B cell (primary cell): ENCODE results near the gene ACOT6. TPM values are rescaled to one million over a fixed set of nuclear protein-coding genes. Genes with fewer than 3 reads are reported as not detected.
"Not testable (repeated sequence)": the region's sequence is repeated elsewhere in the genome, so short reads cannot be mapped to it uniquely, and the experiment has no call there.

Experiments used
- ATAC-seq: fragments of 200-7000 bp; cut with Tn5 transposase; one replicate; pipeline ENCODE4 v1.10.0; 2021; ENCODE audit warnings: low read depth, mild to moderate bottlenecking, moderate number of reproducible peaks, moderate library complexity
- CTCF ChIA-PET: fragments of 350-600 bp; sonication (Branson Sonifier 250); formaldehyde crosslinking; loops from one replicate; lab custom pipeline; 2021; ENCODE audit warnings: antibody characterized with exemption, inconsistent platforms; lab: Charles Lee
- POLR2A ChIA-PET: fragments of 350-600 bp; sonication (Branson Sonifier 250); formaldehyde crosslinking; loops from one replicate; lab custom pipeline; 2021; ENCODE audit warnings: antibody characterized with exemption; lab: Charles Lee
- DNase-seq: peaks from one replicate; pipeline ENCODE4 v3.0.0; 2013
- H2AFZ ChIP-seq: 2 replicates; pipeline ENCODE4 v1.6.1; 2012; ENCODE audit warnings: mild to moderate bottlenecking, low read depth, low read length; ENCODE audit not compliant: insufficient read depth, poor library complexity, severe bottlenecking
- H3K27ac ChIP-seq, 2 donors: 1 replicate in 1 of 2; 2 replicates in 1 of 2; pipeline ENCODE4 v1.5.1; 2012 to 2013; ENCODE audit warnings: low read length in 2 of 2, mild to moderate bottlenecking in 2 of 2, moderate library complexity in 1 of 2
- H3K27me3 ChIP-seq, 4 experiments: fragments of 200-600 bp in 1 of 4; sonication (generic) in 1 of 4; replicated peaks in 1 of 4; 1 replicate in 2 of 4; 2 replicates in 2 of 4; pipeline versions ENCODE4 v1.6.1 to v1.7.0; 2013 to 2016; ENCODE audit warnings: low read length in 3 of 4, mild to moderate bottlenecking in 2 of 4, mixed read lengths in 1 of 4, moderate library complexity in 1 of 4; ENCODE audit not compliant: insufficient read depth in 4 of 4, control insufficient read depth in 3 of 4; ENCODE audit errors: control extremely low read depth in 1 of 4
- H3K36me3 ChIP-seq, 2 experiments: replicated peaks in 1 of 2; 1 replicate in 1 of 2; 2 replicates in 1 of 2; pipeline versions ENCODE4 v1.6.1 to v1.7.1; 2013; ENCODE audit warnings: low read length in 1 of 2; ENCODE audit not compliant: insufficient read depth in 2 of 2, control insufficient read depth in 1 of 2; ENCODE audit errors: control extremely low read depth in 1 of 2, extremely low read depth in 1 of 2
- H3K4me1 ChIP-seq, 2 donors: fragments of 200-600 bp in 1 of 2; sonication (generic) in 1 of 2; 1 replicate in 1 of 2; 2 replicates in 1 of 2; pipeline versions ENCODE4 v1.5.1 to v1.6.1; 2013 to 2017; ENCODE audit warnings: low read length in 2 of 2; ENCODE audit not compliant: control insufficient read depth in 2 of 2, insufficient read depth in 2 of 2
- H3K4me2 ChIP-seq: replicated peaks from 2 replicates; pipeline ENCODE3; 2012; ENCODE audit warnings: mild to moderate bottlenecking, low read depth, low read length; ENCODE audit not compliant: poor library complexity, severe bottlenecking
- H3K4me3 ChIP-seq, 5 experiments: fragments of 200-600 bp in 1 of 5; sonication (generic) in 1 of 5; 1 replicate in 3 of 5; 2 replicates in 2 of 5; pipeline versions ENCODE4 v1.5.1 to v1.7.0; 2011 to 2016; ENCODE audit warnings: low read length in 4 of 5, mild to moderate bottlenecking in 4 of 5, low read depth in 2 of 5, control low read depth in 1 of 5, moderate library complexity in 1 of 5; ENCODE audit not compliant: insufficient read depth in 1 of 5; ENCODE audit errors: control extremely low read depth in 1 of 5, extremely low read depth in 1 of 5
- H3K79me2 ChIP-seq: fragments of 200-600 bp; sonication (generic); one replicate; pipeline ENCODE4 v1.6.0; 2016; ENCODE audit warnings: low read length; ENCODE audit not compliant: control insufficient read depth, insufficient read depth
- H3K9ac ChIP-seq: fragments of 200-600 bp; sonication (generic); 2 replicates; pipeline ENCODE4 v1.6.1; 2017; ENCODE audit warnings: mild to moderate bottlenecking, low read length, moderate library complexity
- H3K9me3 ChIP-seq, 3 donors: one replicate each; pipeline versions ENCODE4 v1.6.1 to v1.7.1; 2013; ENCODE audit warnings: low read length in 2 of 3; ENCODE audit not compliant: control insufficient read depth in 2 of 3, insufficient read depth in 1 of 3; ENCODE audit errors: control extremely low read depth in 1 of 3
- H4K20me1 ChIP-seq: 2 replicates; pipeline ENCODE4 v1.6.0; 2012; ENCODE audit warnings: mild to moderate bottlenecking, low read length; ENCODE audit not compliant: insufficient read depth, control insufficient read depth, poor library complexity, severe bottlenecking
- H3K27ac Mint-ChIP-seq: one replicate; pipeline ENCODE4 v1.8.0; 2021; ENCODE audit warnings: mixed read lengths
- H3K27me3 Mint-ChIP-seq: one replicate; pipeline ENCODE4 v1.8.0; 2021; ENCODE audit warnings: mixed read lengths
- H3K4me1 Mint-ChIP-seq: one replicate; pipeline ENCODE4 v1.8.0; 2021; ENCODE audit warnings: mixed read lengths
- H3K4me3 Mint-ChIP-seq: one replicate; pipeline ENCODE4 v1.8.0; 2021; ENCODE audit warnings: mixed read lengths
- H3K9me3 Mint-ChIP-seq: one replicate; pipeline ENCODE4 v1.8.0; 2022; ENCODE audit warnings: mixed read lengths; ENCODE audit not compliant: insufficient read depth
- CTCF ChIP-seq: fragments of 200-600 bp; IDR thresholded peaks from one replicate; pipeline ENCODE4 v1.8.0; 2022; ENCODE audit warnings: antibody characterized with exemption, mild to moderate bottlenecking
- EZH2 ChIP-seq: IDR thresholded peaks from 2 replicates; pipeline ENCODE4 v1.6.1; 2012; ENCODE audit warnings: borderline replicate concordance, low read depth, mild to moderate bottlenecking, moderate library complexity, low read length; ENCODE audit not compliant: insufficient read depth, poor library complexity, severe bottlenecking
- WGBS: methylation state at CpG from one replicate; pipeline ENCODE4 v1.1.5; 2013; ENCODE audit warnings: missing lambda C conversion rate; ENCODE audit not compliant: insufficient coverage; 5-methylcytosine and 5-hydroxymethylcytosine counted together
- intact Hi-C: fragments of 100-400 bp; cut with micrococcal nuclease; formaldehyde crosslinking; loops from one replicate; pipeline ENCODE4 v1.10.0; 2022
- polyA plus RNA-seq: library from polyadenylated mRNA; depleted of rRNA; stranded (reverse); fragments of >200 nt; gene quantifications from 2 replicates; pipeline ENCODE4 v1.2.3, GENCODE V29; 2012
- total RNA-seq, 2 donors: library from RNA; stranded (reverse); fragments of 120-200 nt in 1 of 2; gene quantifications; 1 replicate in 1 of 2; 2 replicates in 1 of 2; pipeline versions ENCODE4 v1.2.3 to v1.2.4, GENCODE V29; 2013 to 2022

The ACOT6 gene
- total and polyA plus RNA-seq, 2 donors (not counting 1 experiment from before 2014, with no cell fraction given), result not detected

DNA sequence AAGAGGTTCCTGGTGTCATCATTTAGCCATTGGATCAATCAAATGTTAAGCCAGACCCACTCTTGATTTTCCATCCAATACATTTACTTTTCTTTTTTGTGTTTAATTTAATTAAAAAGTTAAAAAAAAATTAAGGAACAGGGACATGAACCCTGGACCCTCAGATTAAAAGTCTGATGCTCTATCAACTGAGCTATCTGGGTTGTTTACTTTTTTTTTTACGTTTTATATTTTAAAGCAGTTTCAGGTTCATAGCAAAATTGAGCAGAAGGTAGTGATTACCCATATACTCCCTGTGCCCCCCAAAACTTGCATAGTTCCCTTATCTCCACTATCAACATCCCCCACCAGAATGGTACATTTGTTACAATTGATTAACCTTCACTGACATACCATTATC lies 23.6 kb upstream of the ACOT6 start:
- H3K4me3 ChIP-seq, result no peak overlapping the region
- ATAC-seq (no peak), DNase-seq (no peak)
- H3K4me2 ChIP-seq, result no peak overlapping the region
- H3K36me3 ChIP-seq, result no peaks in the 10 kb centered on the region
- H3K4me1 ChIP-seq, result peaks cover 4 to 8% of the 10 kb centered on the region in 2 donors
- no peak overlapping the region for H2AFZ ChIP-seq
- no peak for TF ChIP-seq CTCF
- no peak for TF ChIP-seq EZH2
- H3K27me3 ChIP-seq, result peaks cover 0 to 2% (median 0%) of the 10 kb centered on the region in 4 experiments
- H3K27me3 Mint-ChIP-seq, result no peaks in the 10 kb centered on the region
- no peak overlapping the region for H3K9ac ChIP-seq
- no peaks in the 10 kb centered on the region for H4K20me1 ChIP-seq
- WGBS, result no CpG with 5 or more reads among the region's 1 CpG
- H3K4me1 Mint-ChIP-seq, result peaks cover 3% of the 10 kb centered on the region
- POLR2A ChIA-PET, result interaction anchor here (0.6 kb wide), 1 partner anchor 9 kb away, joined by 9 read pairs; no protein-coding TSS in a partner anchor
- intact Hi-C loops, result no loop called here
- H3K79me2 ChIP-seq, result no peaks in the 10 kb centered on the region
- no peak overlapping the region for H3K27ac ChIP-seq
- H3K9me3 ChIP-seq, result no peaks in the 10 kb centered on the region
- H3K9me3 Mint-ChIP-seq, result no peaks in the 10 kb centered on the region
- CTCF ChIA-PET, result interaction anchor here (2.0 kb wide), 1 partner anchor 19 kb away, joined by 10 read pairs; no protein-coding TSS in a partner anchor
- no peak overlapping the region for H3K4me3 Mint-ChIP-seq
- H3K27ac Mint-ChIP-seq, result no peak overlapping the region

GRCh38 chr14:73589116-73589515 lies 23.2 kb upstream of the ACOT6 start:
- H3K4me3 ChIP-seq, result no peak overlapping the region
- H3K9me3 ChIP-seq, result no peaks in the 10 kb centered on the region
- 92% methylated on average over 2 of the region's 4 CpGs for WGBS
- H2AFZ ChIP-seq, result no peak overlapping the region
- Mint-ChIP-seq H3K27me3 (no peaks in the 10 kb centered on the region), H3K9me3 (no peaks in the 10 kb centered on the region), H3K27ac (no peak overlapping the region), H3K4me1 (peaks cover 3% of the 10 kb centered on the region), H3K4me3 (no peak overlapping the region)
- H4K20me1 ChIP-seq, result no peaks in the 10 kb centered on the region
- CTCF ChIA-PET, result interaction anchor here (2.0 kb wide), 1 partner anchor 19 kb away, joined by 10 read pairs; no protein-coding TSS in a partner anchor
- ATAC-seq (no peak), DNase-seq (no peak)
- no peaks in the 10 kb centered on the region for H3K79me2 ChIP-seq
- H3K4me1 ChIP-seq, result peaks cover 4 to 8% of the 10 kb centered on the region in 2 donors
- H3K36me3 ChIP-seq, result no peaks in the 10 kb centered on the region
- no peak for TF ChIP-seq CTCF
- no peak for TF ChIP-seq EZH2
- peaks cover 0 to 2% (median 0%) of the 10 kb centered on the region in 4 experiments for H3K27me3 ChIP-seq
- no peak overlapping the region for H3K27ac ChIP-seq
- POLR2A ChIA-PET, result interaction anchor here (0.6 kb wide), 1 partner anchor 9 kb away, joined by 9 read pairs; no protein-coding TSS in a partner anchor
- intact Hi-C loops, result no loop called here
- H3K4me2 ChIP-seq, result no peak overlapping the region
- H3K9ac ChIP-seq, result no peak overlapping the region

- H3K4me3 ChIP-seq, H3K27me3 ChIP-seq, intact Hi-C loops, ATAC-seq, DNase-seq, H3K4me2 ChIP-seq, H3K4me1 Mint-ChIP-seq, H3K27ac ChIP-seq, H3K9ac ChIP-seq, H3K27ac Mint-ChIP-seq, H3K79me2 ChIP-seq, H3K36me3 ChIP-seq, H4K20me1 ChIP-seq, H3K4me1 ChIP-seq, POLR2A ChIA-PET, H2AFZ ChIP-seq, H3K27me3 Mint-ChIP-seq, H3K9me3 Mint-ChIP-seq, H3K9me3 ChIP-seq: not testable (repeated sequence)
- CTCF ChIA-PET, result interaction anchor here (2.0 kb wide), 1 partner anchor 20 kb away, joined by 10 read pairs; no protein-coding TSS in a partner anchor
- 100% methylated on average over 9 of the region's 32 CpGs for WGBS
- H3K4me3 Mint-ChIP-seq, result peak overlapping the region; percentile 71
These were observed 21.7 kb upstream of the ACOT6 start for GRCh38 chr14:73590673-73591004.
